Uterus (tissue), 2 donors: ENCODE data around the gene SAC3D1.

Experiments used
- CTCF ChIP-seq, 4 experiments: fragments of 200-600 bp in 2 of 4; fragments of 450-650 bp in 2 of 4; sonication (generic) in 2 of 4; IDR thresholded peaks; one replicate each; pipeline ENCODE4 v1.5.1; 2016 to 2019; ENCODE audit warnings: antibody characterized with exemption in 4 of 4, mild to moderate bottlenecking in 2 of 4, moderate library complexity in 1 of 4
- POLR2A ChIP-seq, 2 donors: fragments of 450-650 bp; IDR thresholded peaks; one replicate each; pipeline ENCODE4 v1.6.1; 2016; ENCODE audit warnings: antibody characterized with exemption in 2 of 2, mild to moderate bottlenecking in 1 of 2, moderate library complexity in 1 of 2

GRCh38 chr11:65040520-65040846 lies 527 bp upstream of the SAC3D1 start:
- TF ChIP-seq CTCF (IDR thresholded peaks at IDR 0.05), result no peak
- no peak for TF ChIP-seq POLR2A (IDR thresholded peaks at IDR 0.05)
